Liver (tissue), 9 donors: ENCODE data around the gene MICALL1. TPM values are rescaled to one million over a fixed set of nuclear protein-coding genes. Genes with fewer than 3 reads are reported as not detected.
A peak's percentile ranks its signal among the peaks of the same experiment; 100 is the strongest.

Experiments used
- DNase-seq: peaks from one replicate; pipeline ENCODE4 v3.0.0-alpha.2; 2017; ENCODE audit warnings: low spot score
- H3K27ac ChIP-seq, 2 donors: one replicate each; pipeline ENCODE4 v1.7.0; 2013; ENCODE audit warnings: inconsistent platforms in 2 of 2, low read length in 2 of 2, control low read depth in 1 of 2, low read depth in 1 of 2, mild to moderate bottlenecking in 1 of 2
- H3K27me3 ChIP-seq, 4 donors: one replicate each; pipeline versions ENCODE4 v1.6.1 to v1.7.0; 2013; ENCODE audit warnings: low read length in 3 of 4, inconsistent platforms in 1 of 4, mild to moderate bottlenecking in 1 of 4, moderate library complexity in 1 of 4; ENCODE audit not compliant: control insufficient read depth in 4 of 4, insufficient read depth in 4 of 4
- H3K36me3 ChIP-seq, 4 donors: one replicate each; pipeline versions ENCODE4 v1.6.1 to v1.7.0; 2013; ENCODE audit warnings: low read length in 3 of 4, mild to moderate bottlenecking in 3 of 4, low read depth in 1 of 4, moderate library complexity in 1 of 4; ENCODE audit not compliant: control insufficient read depth in 4 of 4, insufficient read depth in 3 of 4
- H3K4me1 ChIP-seq, 4 donors: one replicate each; pipeline versions ENCODE4 v1.6.1 to v1.7.0; 2013; ENCODE audit warnings: low read length in 3 of 4, mild to moderate bottlenecking in 3 of 4, moderate library complexity in 1 of 4; ENCODE audit not compliant: control insufficient read depth in 4 of 4, insufficient read depth in 4 of 4
- H3K4me3 ChIP-seq, 3 donors: one replicate each; pipeline versions ENCODE4 v1.6.1 to v1.7.0; 2013; ENCODE audit warnings: low read length in 3 of 3, control low read depth in 1 of 3, low read depth in 1 of 3, mild to moderate bottlenecking in 1 of 3
- H3K9ac ChIP-seq, 2 donors: one replicate each; pipeline ENCODE4 v1.7.0; 2013; ENCODE audit warnings: low read length in 2 of 2, mild to moderate bottlenecking in 2 of 2, moderate library complexity in 2 of 2, control low read depth in 1 of 2, low read depth in 1 of 2
- H3K9me3 ChIP-seq, 4 donors: one replicate each; pipeline versions ENCODE4 v1.6.1 to v1.7.0; 2013; ENCODE audit warnings: low read length in 3 of 4; ENCODE audit not compliant: control insufficient read depth in 4 of 4
- CTCF ChIP-seq: fragments of 150-350 bp; IDR thresholded peaks from 2 replicates; pipeline ENCODE4 v1.5.1; 2017; ENCODE audit warnings: improper control_type of control experiment, low read depth, low read length; ENCODE audit not compliant: missing input control
- EGR1 ChIP-seq, 2 donors: IDR thresholded peaks; 2 replicates each; pipeline ENCODE4 v1.6.1; 2016 to 2018; ENCODE audit warnings: antibody characterized with exemption in 2 of 2, low read depth in 2 of 2
- FOXA1 ChIP-seq: IDR thresholded peaks from 2 replicates; pipeline ENCODE4 v1.6.1; 2016; ENCODE audit warnings: antibody characterized with exemption
- FOXA2 ChIP-seq: IDR thresholded peaks from 2 replicates; pipeline ENCODE4 v1.6.1; 2016; ENCODE audit warnings: antibody characterized with exemption
- GABPA ChIP-seq, 2 donors: IDR thresholded peaks in 1 of 2; conservative IDR thresholded peaks in 1 of 2; 2 replicates each; pipeline ENCODE4 v1.6.1; 2016; ENCODE audit warnings: antibody characterized with exemption in 2 of 2, mild to moderate bottlenecking in 1 of 2, moderate library complexity in 1 of 2
- HNF4A ChIP-seq, 2 donors: conservative IDR thresholded peaks; 2 replicates each; pipeline ENCODE4 v1.6.1; 2016; ENCODE audit warnings: antibody characterized with exemption in 2 of 2, mild to moderate bottlenecking in 2 of 2
- HNF4G ChIP-seq: IDR thresholded peaks from 2 replicates; pipeline ENCODE4 v1.6.1; 2016; ENCODE audit warnings: antibody characterized with exemption
- JUND ChIP-seq, 2 donors: IDR thresholded peaks; 2 replicates each; pipeline ENCODE4 v1.6.1; 2016; ENCODE audit warnings: antibody characterized with exemption in 2 of 2
- NR2F2 ChIP-seq: IDR thresholded peaks from 2 replicates; pipeline ENCODE4 v1.6.1; 2016; ENCODE audit warnings: antibody characterized with exemption
- RAD21 ChIP-seq, 2 donors: IDR thresholded peaks; 2 replicates each; pipeline ENCODE4 v1.6.1; 2016; ENCODE audit warnings: antibody characterized with exemption in 2 of 2, mild to moderate bottlenecking in 2 of 2
- RXRA ChIP-seq, 2 donors: IDR thresholded peaks; 2 replicates each; pipeline ENCODE4 v1.6.1; 2017 to 2018; ENCODE audit warnings: antibody characterized with exemption in 2 of 2, mild to moderate bottlenecking in 1 of 2
- SP1 ChIP-seq: IDR thresholded peaks from 2 replicates; pipeline ENCODE4 v1.6.1; 2018; ENCODE audit warnings: antibody characterized with exemption, mild to moderate bottlenecking
- TAF1 ChIP-seq: conservative IDR thresholded peaks from 2 replicates; pipeline ENCODE4 v1.6.1; 2016; ENCODE audit warnings: antibody characterized with exemption, mild to moderate bottlenecking
- YY1 ChIP-seq: IDR thresholded peaks from 2 replicates; pipeline ENCODE4 v1.6.1; 2016; ENCODE audit warnings: antibody characterized with exemption, mild to moderate bottlenecking
- WGBS: extraction: QIAGEN DNeasy Blood & Tissue Kit; methylation state at CpG from one replicate; pipeline ENCODE4 v1.1.7; 2013; 5-methylcytosine and 5-hydroxymethylcytosine counted together
- polyA plus RNA-seq, 2 donors: library from polyadenylated mRNA; stranded (reverse) in 1 of 2; unstranded in 1 of 2; fragments of 200-250 nt in 1 of 2; fragments of >200 nt in 1 of 2; fragmentation: Nextera tagmentation in 1 of 2; extraction: Ambion mirVana in 1 of 2; gene quantifications; one replicate each; pipeline versions ENCODE4 v1.2.1 to v1.2.3, GENCODE V29; 2013 to 2015
- total RNA-seq, 2 donors: library from RNA; depleted of rRNA; stranded (reverse); fragments of >200 nt; gene quantifications; one replicate each; pipeline ENCODE4 v1.2.3, GENCODE V29; 2014
- TF ChIP-seq, protein P1 (sequence below): IDR thresholded peaks from 2 replicates; pipeline ENCODE4 v1.6.1; 2016; ENCODE audit warnings: antibody characterized with exemption
- TF ChIP-seq, protein P2 (sequence below): IDR thresholded peaks from 2 replicates; pipeline ENCODE4 v1.6.1; 2016; ENCODE audit warnings: antibody characterized with exemption, mild to moderate bottlenecking
- TF ChIP-seq, protein P3 (sequence below): IDR thresholded peaks from 2 replicates; pipeline ENCODE4 v1.6.1; 2016; ENCODE audit warnings: antibody characterized with exemption
- donor health status: healthy.
- donor health status: healthy.
- donor health status: healthy.
- donor health status: healthy.
- donor health status: healthy.

MICALL1 gene
- total and polyA plus RNA-seq, 4 donors = 2.0 to 9.3 (median 4.1) TPM

DNA sequence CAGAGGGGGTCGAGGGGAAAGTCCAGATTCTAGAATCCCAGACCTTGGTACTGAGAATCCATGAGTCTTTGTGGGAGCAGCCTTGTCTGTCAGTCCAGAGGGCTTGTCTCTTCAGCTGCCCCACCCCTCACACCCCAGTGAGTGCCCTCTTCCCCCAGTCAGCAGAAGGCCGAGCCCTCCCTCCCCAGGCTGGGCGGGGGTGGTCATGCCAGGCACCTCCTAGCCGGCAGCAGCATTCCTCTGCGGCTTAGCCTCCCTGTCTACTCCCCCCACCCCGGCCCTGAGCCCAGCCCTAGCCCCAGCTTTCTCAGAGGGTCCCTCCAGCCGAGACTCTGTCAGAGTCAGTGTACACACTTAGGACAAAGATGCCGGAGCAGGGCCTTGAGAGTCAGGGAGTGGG, 73.7 kb downstream of the MICALL1 start:
- H3K36me3 ChIP-seq = peaks cover 0 to 4% (median 0%) of the 10 kb centered on the region in 4 donors
- H3K9ac ChIP-seq = no peak overlapping the region
- H3K4me1 ChIP-seq = peaks cover 10 to 27% (median 22%) of the 10 kb centered on the region in 4 donors
- DNase-seq = no peak
- no peaks in the 10 kb centered on the region for H3K27me3 ChIP-seq
- H3K9me3 ChIP-seq = no peaks in the 10 kb centered on the region
- H3K4me3 ChIP-seq = no peak overlapping the region
- WGBS = 91% methylated on average over 8 of the region's 8 CpGs
- no peak for TF ChIP-seq EGR1 (IDR thresholded peaks at IDR 0.05; ENCODE audit: low read depth in 2 of 2)
- no peak for TF ChIP-seq FOXA2
- TF ChIP-seq, protein P1, sequence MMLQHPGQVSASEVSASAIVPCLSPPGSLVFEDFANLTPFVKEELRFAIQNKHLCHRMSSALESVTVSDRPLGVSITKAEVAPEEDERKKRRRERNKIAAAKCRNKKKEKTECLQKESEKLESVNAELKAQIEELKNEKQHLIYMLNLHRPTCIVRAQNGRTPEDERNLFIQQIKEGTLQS = no peak
- no peak for TF ChIP-seq NR2F2
- TF ChIP-seq CTCF = no peak
- TF ChIP-seq GABPA (IDR thresholded peaks at IDR 0.05 in 1 of 2, conservative IDR thresholded peaks at IDR 0.05 in 1 of 2) = no peak
- TF ChIP-seq, protein P2, sequence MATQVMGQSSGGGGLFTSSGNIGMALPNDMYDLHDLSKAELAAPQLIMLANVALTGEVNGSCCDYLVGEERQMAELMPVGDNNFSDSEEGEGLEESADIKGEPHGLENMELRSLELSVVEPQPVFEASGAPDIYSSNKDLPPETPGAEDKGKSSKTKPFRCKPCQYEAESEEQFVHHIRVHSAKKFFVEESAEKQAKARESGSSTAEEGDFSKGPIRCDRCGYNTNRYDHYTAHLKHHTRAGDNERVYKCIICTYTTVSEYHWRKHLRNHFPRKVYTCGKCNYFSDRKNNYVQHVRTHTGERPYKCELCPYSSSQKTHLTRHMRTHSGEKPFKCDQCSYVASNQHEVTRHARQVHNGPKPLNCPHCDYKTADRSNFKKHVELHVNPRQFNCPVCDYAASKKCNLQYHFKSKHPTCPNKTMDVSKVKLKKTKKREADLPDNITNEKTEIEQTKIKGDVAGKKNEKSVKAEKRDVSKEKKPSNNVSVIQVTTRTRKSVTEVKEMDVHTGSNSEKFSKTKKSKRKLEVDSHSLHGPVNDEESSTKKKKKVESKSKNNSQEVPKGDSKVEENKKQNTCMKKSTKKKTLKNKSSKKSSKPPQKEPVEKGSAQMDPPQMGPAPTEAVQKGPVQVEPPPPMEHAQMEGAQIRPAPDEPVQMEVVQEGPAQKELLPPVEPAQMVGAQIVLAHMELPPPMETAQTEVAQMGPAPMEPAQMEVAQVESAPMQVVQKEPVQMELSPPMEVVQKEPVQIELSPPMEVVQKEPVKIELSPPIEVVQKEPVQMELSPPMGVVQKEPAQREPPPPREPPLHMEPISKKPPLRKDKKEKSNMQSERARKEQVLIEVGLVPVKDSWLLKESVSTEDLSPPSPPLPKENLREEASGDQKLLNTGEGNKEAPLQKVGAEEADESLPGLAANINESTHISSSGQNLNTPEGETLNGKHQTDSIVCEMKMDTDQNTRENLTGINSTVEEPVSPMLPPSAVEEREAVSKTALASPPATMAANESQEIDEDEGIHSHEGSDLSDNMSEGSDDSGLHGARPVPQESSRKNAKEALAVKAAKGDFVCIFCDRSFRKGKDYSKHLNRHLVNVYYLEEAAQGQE = no peak
- TF ChIP-seq SP1 = no peak
- TF ChIP-seq HNF4G = no peak
- TF ChIP-seq, protein P3, sequence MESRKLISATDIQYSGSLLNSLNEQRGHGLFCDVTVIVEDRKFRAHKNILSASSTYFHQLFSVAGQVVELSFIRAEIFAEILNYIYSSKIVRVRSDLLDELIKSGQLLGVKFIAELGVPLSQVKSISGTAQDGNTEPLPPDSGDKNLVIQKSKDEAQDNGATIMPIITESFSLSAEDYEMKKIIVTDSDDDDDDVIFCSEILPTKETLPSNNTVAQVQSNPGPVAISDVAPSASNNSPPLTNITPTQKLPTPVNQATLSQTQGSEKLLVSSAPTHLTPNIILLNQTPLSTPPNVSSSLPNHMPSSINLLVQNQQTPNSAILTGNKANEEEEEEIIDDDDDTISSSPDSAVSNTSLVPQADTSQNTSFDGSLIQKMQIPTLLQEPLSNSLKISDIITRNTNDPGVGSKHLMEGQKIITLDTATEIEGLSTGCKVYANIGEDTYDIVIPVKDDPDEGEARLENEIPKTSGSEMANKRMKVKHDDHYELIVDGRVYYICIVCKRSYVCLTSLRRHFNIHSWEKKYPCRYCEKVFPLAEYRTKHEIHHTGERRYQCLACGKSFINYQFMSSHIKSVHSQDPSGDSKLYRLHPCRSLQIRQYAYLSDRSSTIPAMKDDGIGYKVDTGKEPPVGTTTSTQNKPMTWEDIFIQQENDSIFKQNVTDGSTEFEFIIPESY = no peak
- TF ChIP-seq TAF1 = no peak
- no peak for TF ChIP-seq HNF4A (conservative IDR thresholded peaks at IDR 0.05)
- TF ChIP-seq YY1 = no peak
- H3K27ac ChIP-seq = no peak overlapping the region

DNA sequence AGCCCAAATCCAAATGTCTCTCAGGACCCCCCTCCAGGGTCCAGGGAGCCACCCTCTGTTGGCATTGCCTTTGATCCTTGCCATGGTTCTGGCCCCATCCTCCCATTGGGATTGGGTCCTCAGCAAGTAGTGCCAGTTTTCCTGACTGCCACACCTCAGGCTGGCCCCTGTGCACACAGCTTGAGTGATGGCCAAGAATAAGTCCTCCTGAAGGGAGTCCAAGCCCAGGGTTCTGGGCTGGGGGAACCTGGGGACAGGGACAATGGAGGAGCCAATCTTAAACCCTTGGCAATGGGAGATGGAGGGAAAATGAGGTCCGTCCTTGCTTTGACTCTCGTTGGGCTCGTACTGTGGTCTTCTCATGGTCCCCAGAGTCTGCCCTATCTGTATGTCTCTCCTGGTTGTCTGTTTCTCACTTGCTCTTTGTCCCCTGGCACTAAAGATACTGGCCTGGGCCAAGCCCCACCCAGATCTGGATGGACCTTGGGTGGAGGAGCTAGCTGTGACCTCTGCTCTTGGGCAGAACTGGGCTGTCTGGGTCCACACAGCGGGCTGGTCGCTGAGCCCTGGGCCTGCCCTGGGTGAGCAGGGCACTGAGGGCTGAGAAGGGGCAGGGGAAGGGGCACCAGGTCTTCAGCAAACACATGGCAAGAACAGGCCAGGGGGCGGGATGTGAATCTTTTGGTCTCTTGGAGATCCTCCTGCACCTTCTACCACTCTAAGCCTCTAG, 75.3 kb downstream of the MICALL1 start:
- Histone ChIP-seq H3K4me3 (no peak overlapping the region), H3K36me3 (no peaks in the 10 kb centered on the region), H3K27me3 (no peaks in the 10 kb centered on the region), H3K9me3 (no peaks in the 10 kb centered on the region), H3K4me1 (peaks cover 10 to 27% (median 22%) of the 10 kb centered on the region in 4 donors), H3K9ac (no peak overlapping the region), H3K27ac (peak overlapping the region; percentile 70 to 73)
- peak; percentile 37 for DNase-seq
- WGBS = 34% methylated on average over 6 of the region's 6 CpGs
- peak in 1 of 2 donors; percentile 31 for TF ChIP-seq RAD21 (IDR thresholded peaks at IDR 0.05)
- TF ChIP-seq CTCF = no peak
- TF ChIP-seq SP1 = peak; percentile 99
- TF ChIP-seq NR2F2 = peak; percentile 47
- peak; percentile 99 for TF ChIP-seq HNF4A (conservative IDR thresholded peaks at IDR 0.05)
- TF ChIP-seq FOXA1 = no peak
- peak; percentile 94 for TF ChIP-seq HNF4G
- no peak for TF ChIP-seq EGR1 (IDR thresholded peaks at IDR 0.05; ENCODE audit: low read depth in 2 of 2)
- TF ChIP-seq, protein P2 = peak; percentile 84
- TF ChIP-seq JUND (IDR thresholded peaks at IDR 0.05) = peak; percentile 34 to 67
- TF ChIP-seq RXRA (IDR thresholded peaks at IDR 0.05) = peak; percentile 86 to 89
